ENCODE data around the gene SPN.
"Not testable (repeated sequence)": the region's sequence is repeated elsewhere in the genome, so short reads cannot be mapped to it uniquely, and the experiment has no call there.

DNA sequence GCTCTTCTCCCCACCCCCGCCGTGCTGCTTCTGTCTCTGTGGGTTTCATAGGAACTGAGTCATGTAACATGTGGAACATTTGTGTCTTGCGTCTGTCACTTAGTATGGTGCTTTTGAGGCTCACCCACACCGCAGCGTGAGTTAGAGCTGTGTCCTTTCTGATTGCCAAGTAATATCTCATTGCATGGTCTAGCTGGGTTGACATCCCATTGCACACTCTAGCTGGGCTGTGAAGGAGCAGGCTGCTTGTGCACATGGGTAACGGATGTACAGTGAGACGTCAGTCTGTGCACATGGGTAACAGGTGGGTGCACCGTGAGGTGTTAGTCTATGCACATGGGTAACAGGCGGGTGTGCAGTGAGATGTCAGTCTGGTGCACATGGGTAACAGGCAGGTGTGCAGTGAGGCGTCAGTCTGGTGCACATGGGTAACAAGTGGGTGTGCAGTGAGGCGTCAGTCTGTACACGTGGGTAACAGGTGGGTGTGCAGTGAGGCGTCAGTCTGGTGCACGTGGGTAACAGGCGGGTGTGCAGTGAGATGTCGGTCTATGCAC is 36.2 kb upstream of the SPN start:
- TF ChIP-seq, protein P1, sequence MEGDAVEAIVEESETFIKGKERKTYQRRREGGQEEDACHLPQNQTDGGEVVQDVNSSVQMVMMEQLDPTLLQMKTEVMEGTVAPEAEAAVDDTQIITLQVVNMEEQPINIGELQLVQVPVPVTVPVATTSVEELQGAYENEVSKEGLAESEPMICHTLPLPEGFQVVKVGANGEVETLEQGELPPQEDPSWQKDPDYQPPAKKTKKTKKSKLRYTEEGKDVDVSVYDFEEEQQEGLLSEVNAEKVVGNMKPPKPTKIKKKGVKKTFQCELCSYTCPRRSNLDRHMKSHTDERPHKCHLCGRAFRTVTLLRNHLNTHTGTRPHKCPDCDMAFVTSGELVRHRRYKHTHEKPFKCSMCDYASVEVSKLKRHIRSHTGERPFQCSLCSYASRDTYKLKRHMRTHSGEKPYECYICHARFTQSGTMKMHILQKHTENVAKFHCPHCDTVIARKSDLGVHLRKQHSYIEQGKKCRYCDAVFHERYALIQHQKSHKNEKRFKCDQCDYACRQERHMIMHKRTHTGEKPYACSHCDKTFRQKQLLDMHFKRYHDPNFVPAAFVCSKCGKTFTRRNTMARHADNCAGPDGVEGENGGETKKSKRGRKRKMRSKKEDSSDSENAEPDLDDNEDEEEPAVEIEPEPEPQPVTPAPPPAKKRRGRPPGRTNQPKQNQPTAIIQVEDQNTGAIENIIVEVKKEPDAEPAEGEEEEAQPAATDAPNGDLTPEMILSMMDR (IDR thresholded peaks at IDR 0.05; ENCODE audit: borderline replicate concordance, extremely low read depth, low read length, poor library complexity, severe bottlenecking), result not testable (repeated sequence)
- TF ChIP-seq EZH2 (IDR thresholded peaks at IDR 0.05; ENCODE audit: borderline replicate concordance, low read depth, low read length, severe bottlenecking), result not testable (repeated sequence)

All from DND-41 (cell line).